BLaER1 treated with 17β-estradiol and CSF1 and Interleukin-3, amounts not matched to agents 10 nM and 100 nM (cell line): ENCODE data around the gene C6orf132.

Source experiments
- H3K27ac ChIP-seq, 11 experiments: shearing (Covaris generic); formaldehyde crosslinking; 2 replicates each; pipeline ENCODE4 v1.8.1; 2022
- H3K27me3 ChIP-seq, 11 experiments: shearing (Covaris generic); formaldehyde crosslinking; 2 replicates each; pipeline ENCODE4 v1.8.1; 2022
- H3K36me3 ChIP-seq, 11 experiments: shearing (Covaris generic); formaldehyde crosslinking; 2 replicates each; pipeline ENCODE4 v1.8.1; 2022
- H3K4me1 ChIP-seq, 10 experiments: shearing (Covaris generic); formaldehyde crosslinking; 2 replicates each; pipeline ENCODE4 v1.8.1; 2022
- H3K4me2 ChIP-seq, 11 experiments: shearing (Covaris generic); formaldehyde crosslinking; 2 replicates each; pipeline ENCODE4 v1.8.1; 2022
- H3K4me3 ChIP-seq, 10 experiments: shearing (Covaris generic); formaldehyde crosslinking; 2 replicates each; pipeline ENCODE4 v1.8.1; 2022
- H3K9ac ChIP-seq, 11 experiments: shearing (Covaris generic); formaldehyde crosslinking; 2 replicates each; pipeline ENCODE4 v1.8.1; 2022
- H3K9me3 ChIP-seq, 11 experiments: shearing (Covaris generic); formaldehyde crosslinking; replicated peaks in 1 of 11; 2 replicates each; pipeline ENCODE4 v1.8.1; 2022
- H4K20me1 ChIP-seq, 11 experiments: shearing (Covaris generic); formaldehyde crosslinking; 2 replicates each; pipeline ENCODE4 v1.8.1; 2022
- Cebpa-rat ChIP-seq, 11 experiments: shearing (Covaris generic); IDR thresholded peaks; 2 replicates each; pipeline ENCODE4 v1.8.1; 2022

The C6orf132 gene

GRCh38 chr6:42105709-42106108 is 36.7 kb downstream of the C6orf132 start:
- peaks cover 2 to 24% (median 15%) of the 10 kb centered on the region in 10 experiments; a peak in 17 of 20 replicates for H3K4me1 ChIP-seq
- no peak overlapping the region for H3K27ac ChIP-seq
- peaks cover 27 to 38% (median 34%) of the 10 kb centered on the region in 11 experiments for H3K27me3 ChIP-seq
- H3K4me3 ChIP-seq = no peak overlapping the region
- H3K36me3 ChIP-seq = no peaks in the 10 kb centered on the region
- H3K9ac ChIP-seq = no peak overlapping the region
- H3K4me2 ChIP-seq = peak overlapping the region in 1 of 11 experiments; percentile 95; a peak in 1 of 22 replicates
- TF ChIP-seq Cebpa-rat (IDR thresholded peaks at IDR 0.05) = no peak
- H4K20me1 ChIP-seq = peaks cover 0 to 8% (median 0%) of the 10 kb centered on the region in 11 experiments; a peak in 1 of 22 replicates
- H3K9me3 ChIP-seq = peaks cover 0 to 9% (median 0%) of the 10 kb centered on the region in 11 experiments; a peak in 4 of 22 replicates

DNA sequence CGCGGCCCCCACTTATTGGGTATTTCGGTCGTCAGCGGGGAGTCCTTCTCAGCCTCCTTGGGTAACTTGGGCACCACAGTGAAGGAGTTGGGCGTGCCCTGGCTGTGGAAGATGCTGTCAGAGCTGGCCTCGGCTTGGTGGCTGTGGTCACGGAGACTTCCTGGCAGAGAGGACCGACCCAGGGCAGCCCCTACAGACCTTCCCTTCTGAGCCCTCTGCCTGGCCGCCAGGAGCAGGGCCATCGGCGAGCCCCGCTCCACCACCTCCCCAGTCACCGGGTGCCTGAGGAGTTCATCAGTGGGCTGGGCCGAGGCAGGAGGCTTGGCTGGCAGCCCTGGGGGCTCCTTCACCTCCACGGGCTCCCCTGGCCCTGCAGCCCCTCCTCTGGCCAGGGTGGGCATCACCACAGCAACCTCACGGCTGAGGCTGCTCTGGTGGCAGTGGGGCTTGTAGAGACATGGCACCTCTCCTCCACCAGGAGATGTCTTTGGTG is 37.2 kb downstream of the C6orf132 start:
- Histone ChIP-seq H4K20me1 (peaks cover 0 to 8% (median 0%) of the 10 kb centered on the region in 11 experiments; a peak in 1 of 22 replicates), H3K36me3 (no peaks in the 10 kb centered on the region), H3K27me3 (peaks cover 27 to 38% (median 34%) of the 10 kb centered on the region in 11 experiments), H3K4me1 (peaks cover 7 to 30% (median 15%) of the 10 kb centered on the region in 10 experiments; a peak in 17 of 20 replicates), H3K4me2 (peak overlapping the region; percentile 75 to 98 (median 92); a peak in 20 of 22 replicates), H3K4me3 (peak overlapping the region in 3 of 10 experiments; percentile 63 to 70 (median 63); a peak in 2 of 20 replicates), H3K27ac (no peak overlapping the region), H3K9me3 (peaks cover 0 to 4% (median 0%) of the 10 kb centered on the region in 11 experiments; a peak in 4 of 22 replicates), H3K9ac (peak overlapping the region in 6 of 11 experiments; percentile 67 to 82 (median 78); a peak in 6 of 22 replicates)
- TF ChIP-seq Cebpa-rat (IDR thresholded peaks at IDR 0.05) = no peak

GRCh38 chr6:42104804-42105125 is 37.7 kb downstream of the C6orf132 start:
- no peak for TF ChIP-seq Cebpa-rat (IDR thresholded peaks at IDR 0.05)
- Histone ChIP-seq H3K36me3 (no peaks in the 10 kb centered on the region), H3K4me3 (peak overlapping the region; percentile 50 to 70 (median 60)), H4K20me1 (peaks cover 0 to 8% (median 0%) of the 10 kb centered on the region in 11 experiments; a peak in 1 of 22 replicates), H3K27ac (peak overlapping the region; percentile 10 to 74 (median 59); a peak in 21 of 22 replicates), H3K27me3 (peaks cover 27 to 38% (median 34%) of the 10 kb centered on the region in 11 experiments), H3K9ac (peak overlapping the region; percentile 63 to 82 (median 77)), H3K4me2 (peak overlapping the region; percentile 75 to 98 (median 92)), H3K9me3 (no peaks in the 10 kb centered on the region), H3K4me1 (peaks cover 12 to 34% (median 17%) of the 10 kb centered on the region in 10 experiments; a peak in 17 of 20 replicates)

GRCh38 chr6:42104095-42104803 is 38.2 kb downstream of the C6orf132 start:
- Histone ChIP-seq H3K4me2 (peak overlapping the region; percentile 75 to 98 (median 92)), H3K4me1 (peaks cover 13 to 39% (median 17%) of the 10 kb centered on the region in 10 experiments; a peak in 17 of 20 replicates), H3K27me3 (peaks cover 27 to 38% (median 34%) of the 10 kb centered on the region in 11 experiments), H3K27ac (peak overlapping the region; percentile 10 to 74 (median 59); a peak in 21 of 22 replicates), H3K36me3 (no peaks in the 10 kb centered on the region), H3K4me3 (peak overlapping the region; percentile 50 to 70 (median 60)), H3K9me3 (no peaks in the 10 kb centered on the region), H4K20me1 (peaks cover 0 to 8% (median 0%) of the 10 kb centered on the region in 11 experiments; a peak in 1 of 22 replicates), H3K9ac (peak overlapping the region; percentile 63 to 82 (median 77))
- TF ChIP-seq Cebpa-rat (IDR thresholded peaks at IDR 0.05) = no peak

DNA sequence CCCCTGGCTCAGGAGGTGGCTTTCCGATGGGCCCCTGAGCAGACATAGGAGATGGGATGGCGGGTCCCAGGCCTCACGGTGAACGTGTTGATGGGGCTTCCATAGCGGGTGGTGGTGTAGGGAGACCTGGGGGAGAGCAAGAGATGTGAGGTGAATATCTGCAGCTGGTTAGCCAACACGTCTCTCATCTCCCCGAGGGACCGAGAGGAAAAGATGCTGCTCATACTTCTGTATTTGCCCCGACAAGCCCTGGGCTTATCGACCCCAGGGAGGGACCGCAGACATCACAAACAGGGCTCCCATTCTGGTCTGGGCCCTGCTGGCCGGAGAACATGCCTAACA is 38.7 kb downstream of the C6orf132 start:
- peak overlapping the region in 1 of 11 experiments; percentile 59; a peak in 3 of 22 replicates for H3K27ac ChIP-seq
- H3K36me3 ChIP-seq = no peaks in the 10 kb centered on the region
- H3K27me3 ChIP-seq = peaks cover 27 to 38% (median 34%) of the 10 kb centered on the region in 11 experiments
- peaks cover 13 to 41% (median 17%) of the 10 kb centered on the region in 10 experiments; a peak in 17 of 20 replicates for H3K4me1 ChIP-seq
- H3K9ac ChIP-seq = peak overlapping the region in 10 of 11 experiments; percentile 67 to 82 (median 78); a peak in 16 of 22 replicates
- H3K4me3 ChIP-seq = peak overlapping the region in 9 of 10 experiments; percentile 57 to 70 (median 62); a peak in 11 of 20 replicates
- no peak for TF ChIP-seq Cebpa-rat (IDR thresholded peaks at IDR 0.05)
- H3K9me3 ChIP-seq = no peaks in the 10 kb centered on the region
- peaks cover 0 to 8% (median 0%) of the 10 kb centered on the region in 11 experiments; a peak in 1 of 22 replicates for H4K20me1 ChIP-seq
- peak overlapping the region; percentile 75 to 98 (median 92) for H3K4me2 ChIP-seq

DNA sequence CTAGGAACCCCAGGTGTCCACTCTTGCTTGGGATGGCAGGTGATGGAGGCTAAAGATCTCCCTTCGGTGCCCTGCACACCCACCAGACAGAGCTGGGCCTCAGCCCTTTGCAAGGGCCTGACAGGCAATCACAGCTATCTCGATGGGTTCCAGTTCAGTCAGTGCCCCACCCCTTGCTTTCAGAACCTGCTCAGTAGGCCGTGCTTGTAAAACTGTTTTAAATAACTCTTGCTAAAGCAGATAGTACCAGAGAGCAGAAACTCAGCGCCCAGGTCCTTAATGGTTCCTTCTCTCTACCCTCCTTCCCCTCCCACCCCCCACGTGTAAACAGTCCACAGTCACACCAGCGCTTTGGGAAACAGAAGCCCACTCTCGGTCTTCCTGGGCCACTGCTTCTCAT is 39.2 kb downstream of the C6orf132 start:
- H3K4me1 ChIP-seq = peaks cover 13 to 41% (median 17%) of the 10 kb centered on the region in 10 experiments; a peak in 17 of 20 replicates
- H3K27ac ChIP-seq = no peak overlapping the region
- H3K9me3 ChIP-seq = no peaks in the 10 kb centered on the region
- H3K36me3 ChIP-seq = no peaks in the 10 kb centered on the region
- peaks cover 0 to 8% (median 0%) of the 10 kb centered on the region in 11 experiments; a peak in 1 of 22 replicates for H4K20me1 ChIP-seq
- peaks cover 27 to 38% (median 34%) of the 10 kb centered on the region in 11 experiments for H3K27me3 ChIP-seq
- peak overlapping the region in 6 of 11 experiments; percentile 87 to 98 (median 94); a peak in 9 of 22 replicates for H3K4me2 ChIP-seq
- TF ChIP-seq Cebpa-rat (IDR thresholded peaks at IDR 0.05) = no peak
- H3K4me3 ChIP-seq = no peak overlapping the region
- H3K9ac ChIP-seq = no peak overlapping the region

GRCh38 chr6:42101186-42101657 is 41.2 kb downstream of the C6orf132 start:
- no peak overlapping the region for H3K27ac ChIP-seq
- no peaks in the 10 kb centered on the region for H3K36me3 ChIP-seq
- no peak overlapping the region for H3K4me3 ChIP-seq
- H3K4me2 ChIP-seq = no peak overlapping the region; a peak in 1 of 22 replicates
- H3K4me1 ChIP-seq = peaks cover 13 to 41% (median 17%) of the 10 kb centered on the region in 10 experiments; a peak in 17 of 20 replicates
- peaks cover 27 to 38% (median 34%) of the 10 kb centered on the region in 11 experiments for H3K27me3 ChIP-seq
- H4K20me1 ChIP-seq = peaks cover 0 to 8% (median 0%) of the 10 kb centered on the region in 11 experiments; a peak in 1 of 22 replicates
- no peak overlapping the region for H3K9ac ChIP-seq
- no peaks in the 10 kb centered on the region for H3K9me3 ChIP-seq
- no peak for TF ChIP-seq Cebpa-rat (IDR thresholded peaks at IDR 0.05)

- Histone ChIP-seq H3K4me1 (peaks cover 13 to 38% (median 17%) of the 10 kb centered on the region in 10 experiments; a peak in 17 of 20 replicates), H3K4me3 (no peak overlapping the region), H3K9ac (no peak overlapping the region; a peak in 1 of 22 replicates), H3K4me2 (peak overlapping the region in 3 of 11 experiments; percentile 18 to 48 (median 18); a peak in 3 of 22 replicates), H4K20me1 (peaks cover 0 to 4% (median 0%) of the 10 kb centered on the region in 11 experiments; a peak in 1 of 22 replicates), H3K9me3 (no peaks in the 10 kb centered on the region), H3K27ac (peak overlapping the region in 1 of 11 experiments; percentile 18; a peak in 1 of 22 replicates), H3K27me3 (peaks cover 19 to 28% (median 26%) of the 10 kb centered on the region in 11 experiments), H3K36me3 (no peaks in the 10 kb centered on the region)
- no peak for TF ChIP-seq Cebpa-rat (IDR thresholded peaks at IDR 0.05)
Observed at GRCh38 chr6:42100029-42100901, 42.2 kb downstream of the C6orf132 start.
